HG03064 (cell line): ENCODE data around the gene PARP1.

Experiments used
- ATAC-seq: cut with Tn5 transposase; IDR thresholded peaks from one replicate; pipeline ENCODE4 v1.9.1; 2021; ENCODE audit warnings: low read depth; ENCODE audit not compliant: unreplicated experiment

Gene PARP1

DNA sequence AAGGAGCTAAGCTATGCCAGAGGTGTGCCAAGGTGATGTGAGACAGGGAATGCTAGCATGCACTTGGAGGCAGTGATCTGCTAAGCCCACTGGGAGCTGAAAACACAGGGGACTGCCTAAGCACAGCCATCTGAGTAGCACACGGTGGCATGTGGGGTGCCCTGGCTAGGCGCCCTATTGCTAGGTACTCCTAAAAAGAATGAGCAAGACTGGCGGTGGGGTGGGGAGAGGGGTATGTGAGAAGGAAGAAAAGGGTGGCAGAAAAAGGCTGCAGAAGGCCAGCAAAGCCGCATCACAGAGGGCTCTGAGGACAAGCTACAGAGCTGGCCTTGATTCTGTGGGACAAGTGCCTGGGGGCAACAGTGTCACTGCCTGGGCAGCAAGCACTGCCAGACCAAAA is 23.9 kb downstream of the PARP1 start:
- no peak for ATAC-seq

DNA sequence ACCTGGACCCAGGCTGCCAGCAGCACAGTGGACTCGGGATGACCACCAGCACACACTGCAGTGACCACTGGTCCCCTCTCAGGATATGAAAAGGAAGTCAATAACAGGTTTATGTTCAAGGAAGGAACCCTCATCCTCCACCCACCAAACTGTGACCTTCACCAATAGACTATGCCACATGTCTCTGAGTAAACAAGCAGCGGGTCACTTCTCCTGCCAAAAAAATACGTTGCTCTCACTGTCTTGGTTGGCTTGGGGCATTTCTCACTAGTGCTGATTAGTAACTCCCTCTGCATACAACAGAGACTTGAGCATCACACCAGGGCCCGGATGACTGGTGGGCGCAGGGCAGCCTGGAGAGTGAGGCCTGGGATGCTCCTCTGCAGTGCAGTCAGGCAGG is 25.9 kb downstream of the PARP1 start:
- no peak for ATAC-seq

DNA sequence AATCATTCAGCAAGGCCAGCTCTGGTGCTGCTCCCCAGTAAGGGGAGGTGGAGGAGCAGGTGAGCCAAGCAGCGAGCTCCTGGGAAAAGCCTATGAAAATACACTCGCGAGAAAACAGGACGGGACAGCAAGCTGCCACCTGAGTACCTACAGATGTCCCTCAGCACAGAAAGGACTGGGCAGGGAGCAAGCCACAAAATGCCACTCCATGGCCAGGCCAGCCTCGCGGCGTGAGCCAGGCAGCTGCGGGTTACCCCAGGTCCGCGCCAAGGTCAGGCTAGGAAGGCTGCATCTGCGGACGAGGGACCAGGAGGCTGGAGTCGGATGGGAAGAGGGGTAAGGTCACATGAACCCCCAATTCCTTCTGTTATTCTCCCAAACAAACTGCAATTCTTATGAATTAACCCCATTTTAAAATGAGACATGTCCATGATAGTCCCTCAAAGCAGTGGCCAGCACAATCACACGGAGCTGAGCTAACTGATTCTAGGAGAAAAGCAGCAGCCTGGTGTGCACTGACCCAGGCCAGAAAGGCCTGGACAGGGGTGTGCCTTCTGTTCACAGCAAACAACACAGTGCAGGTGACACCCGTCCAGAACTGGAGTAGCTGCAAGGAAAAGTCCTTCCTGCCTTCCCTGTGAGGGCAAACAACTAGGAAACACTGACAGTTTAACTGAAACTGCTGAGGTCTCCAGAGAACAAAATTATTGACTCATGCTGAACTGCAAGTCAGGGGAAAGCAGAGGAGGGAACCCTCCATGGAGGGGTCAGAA is 26.5 kb downstream of the PARP1 start:
- ATAC-seq: no peak

DNA sequence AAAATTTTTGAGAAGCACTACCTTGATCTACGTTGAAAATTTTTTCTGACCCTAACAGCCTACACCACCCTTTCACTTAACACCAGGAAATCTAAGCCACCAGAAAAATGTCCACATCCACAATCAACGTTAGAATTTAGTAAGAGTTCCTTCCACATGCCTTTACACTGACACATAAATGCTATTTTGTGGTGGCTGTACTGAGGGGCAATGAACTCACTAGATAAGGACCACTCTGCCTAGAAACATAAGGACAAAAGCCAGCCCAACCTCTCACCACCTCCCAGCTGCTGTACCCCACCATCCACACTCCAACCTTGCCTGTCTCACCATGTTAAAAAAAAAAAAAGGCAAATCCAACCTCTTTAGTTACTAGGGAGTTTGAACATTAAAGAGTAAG is 29.8 kb downstream of the PARP1 start:
- no peak for ATAC-seq

DNA sequence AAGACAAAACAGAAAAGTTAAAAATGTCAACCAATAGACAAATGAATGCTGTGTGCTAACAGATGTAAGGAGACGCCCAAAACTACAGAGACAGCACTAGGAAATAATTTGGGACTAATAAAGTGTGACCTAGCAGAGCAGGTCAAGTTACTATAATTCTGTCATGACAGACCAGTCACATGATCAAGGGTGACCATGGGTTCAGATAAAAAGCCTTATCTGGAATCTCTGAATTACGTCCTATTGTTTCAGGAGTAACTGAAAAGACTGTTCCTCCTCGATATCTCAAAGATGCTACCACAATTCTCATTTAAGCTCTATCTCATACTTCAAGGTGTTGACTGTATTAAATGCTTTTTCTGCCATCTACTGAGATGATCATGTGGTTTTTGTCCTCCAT is 31.6 kb downstream of the PARP1 start:
- no peak for ATAC-seq

DNA sequence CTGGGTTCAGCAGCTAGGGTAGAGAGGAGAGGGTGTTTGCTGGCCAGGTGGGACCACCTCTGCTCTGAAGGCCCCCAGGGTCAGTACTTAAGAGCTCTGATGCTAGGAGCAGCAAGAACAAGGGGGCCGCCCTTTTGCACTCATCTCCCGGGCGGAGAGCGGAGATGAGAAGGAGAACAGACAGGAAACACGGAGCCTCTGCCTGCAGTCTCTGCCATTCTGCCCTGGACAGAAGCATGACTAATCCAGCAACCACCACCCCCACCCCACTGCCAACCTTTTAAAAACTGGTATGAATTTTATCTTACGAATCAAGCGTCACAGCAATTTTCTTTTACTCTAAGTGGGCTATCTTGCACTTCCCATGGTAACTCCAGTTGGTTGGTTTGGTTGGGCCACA is 34.5 kb downstream of the PARP1 start:
- no peak for ATAC-seq

DNA sequence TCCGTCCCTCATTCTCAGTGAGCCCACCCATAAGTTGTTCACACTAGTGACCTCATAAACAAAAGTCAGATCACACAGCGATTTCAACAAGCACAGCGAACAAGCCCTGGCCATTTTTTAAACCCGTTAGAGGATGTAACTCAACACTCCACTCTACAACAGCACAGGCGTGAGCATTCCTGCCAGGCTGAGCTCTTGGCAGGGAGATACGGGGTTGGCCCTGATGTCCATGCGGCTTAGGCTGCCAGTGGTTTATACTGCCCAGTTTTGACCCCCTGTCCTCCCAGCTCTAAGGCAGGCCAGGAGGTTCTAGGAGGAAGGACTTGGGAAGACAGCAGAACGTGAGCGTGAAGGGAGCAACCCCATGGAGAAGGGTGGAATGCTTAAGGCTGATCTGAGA is 35.0 kb downstream of the PARP1 start:
- ATAC-seq: no peak

DNA sequence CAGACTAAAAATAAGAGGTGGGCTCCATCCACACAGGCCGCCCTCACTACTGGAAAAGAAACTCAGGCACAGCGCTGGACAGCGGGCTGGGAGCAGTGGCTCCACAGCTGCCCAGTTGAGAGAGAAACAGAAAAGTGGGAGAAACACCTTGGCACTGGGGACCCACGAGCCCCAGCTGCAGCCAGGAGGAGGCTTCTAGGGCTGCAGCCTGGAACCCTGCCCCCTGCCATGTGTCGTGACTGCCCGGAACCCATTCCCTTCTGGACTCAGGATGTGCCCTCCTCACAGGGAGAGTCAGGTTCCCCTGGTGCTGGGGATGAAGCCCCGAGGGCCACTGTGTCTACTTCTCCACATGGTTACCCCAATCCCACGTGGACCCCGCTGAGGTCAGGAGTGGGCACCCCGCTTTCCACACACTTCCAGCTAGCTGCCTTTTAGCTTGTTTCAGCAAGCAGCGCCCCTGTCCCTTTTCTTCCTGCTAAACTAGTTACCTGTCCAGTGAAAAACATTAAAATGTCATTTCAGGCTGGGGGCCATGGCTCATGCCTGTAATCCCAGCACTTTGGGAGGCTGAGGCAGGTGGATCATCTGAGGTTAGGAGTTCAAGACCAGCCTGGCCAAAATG is 35.9 kb downstream of the PARP1 start:
- ATAC-seq: no peak

DNA sequence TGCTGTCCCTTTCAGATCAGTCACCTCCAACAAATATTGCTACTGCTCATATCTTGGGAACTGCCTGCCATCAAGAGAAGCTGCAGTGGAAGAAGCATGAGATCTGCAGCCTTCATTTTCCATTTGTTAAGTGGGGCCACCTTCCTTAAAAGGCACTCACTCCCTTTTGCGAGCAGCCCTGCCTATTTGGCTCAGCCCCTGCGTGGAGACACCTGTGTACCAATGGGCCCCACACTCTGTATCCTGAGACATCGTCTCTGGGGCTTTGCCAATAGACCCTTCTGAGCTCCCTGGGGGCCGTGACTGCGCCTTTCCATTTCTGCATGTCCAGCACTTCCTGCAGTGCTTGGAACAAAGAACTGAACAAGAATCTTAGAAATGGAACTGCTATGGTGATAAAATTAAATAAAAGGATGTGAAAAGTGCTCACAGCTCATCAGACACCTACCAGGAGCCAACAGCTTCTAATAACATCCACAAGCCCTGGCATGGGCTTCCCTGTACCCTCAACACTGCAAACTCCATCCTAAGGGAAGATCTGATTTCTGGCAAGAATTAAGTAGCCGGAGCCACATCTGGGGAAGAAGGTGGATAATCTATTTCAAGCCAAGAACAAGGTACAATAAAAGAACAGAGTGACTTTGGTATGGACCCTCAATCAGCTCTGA is 36.7 kb downstream of the PARP1 start:
- ATAC-seq: peak; percentile 18

DNA sequence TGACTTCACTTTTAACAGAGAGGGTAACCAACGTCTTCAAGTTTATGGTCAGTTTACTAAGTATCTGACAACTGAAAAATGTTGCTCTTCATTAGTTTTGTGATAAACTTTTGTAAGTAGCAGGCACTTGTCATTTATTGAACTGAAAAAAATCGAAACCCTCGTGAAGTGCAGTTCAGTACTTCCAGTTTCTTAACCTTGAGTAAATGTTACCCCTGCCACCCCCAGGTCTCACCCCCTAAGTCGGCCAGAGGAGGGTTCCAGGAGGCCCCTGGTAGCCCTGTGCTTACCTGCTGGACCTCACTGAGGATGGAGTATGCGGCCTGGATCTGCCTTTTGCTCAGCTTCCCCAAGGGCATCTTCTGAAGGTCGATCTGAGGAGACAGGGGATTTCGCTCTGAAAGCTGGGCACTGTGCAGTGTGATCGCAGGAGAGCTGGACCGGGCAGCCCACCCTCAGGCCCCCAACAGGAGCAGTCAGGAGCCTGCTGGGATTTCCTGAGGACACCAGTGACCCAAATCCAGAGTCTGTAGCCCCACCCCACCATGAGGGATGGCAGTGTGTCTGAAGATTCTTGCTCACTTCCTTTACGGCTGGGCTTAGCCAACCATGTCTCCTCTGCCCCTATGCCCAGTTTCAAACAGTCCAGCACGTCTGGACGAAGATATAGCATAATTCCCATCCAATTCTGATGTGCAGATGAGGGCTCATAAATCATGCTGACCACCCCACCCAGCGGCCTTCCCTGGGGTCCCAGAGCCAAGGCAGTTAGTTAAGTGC is 37.6 kb downstream of the PARP1 start:
- ATAC-seq: peak; percentile 49

DNA sequence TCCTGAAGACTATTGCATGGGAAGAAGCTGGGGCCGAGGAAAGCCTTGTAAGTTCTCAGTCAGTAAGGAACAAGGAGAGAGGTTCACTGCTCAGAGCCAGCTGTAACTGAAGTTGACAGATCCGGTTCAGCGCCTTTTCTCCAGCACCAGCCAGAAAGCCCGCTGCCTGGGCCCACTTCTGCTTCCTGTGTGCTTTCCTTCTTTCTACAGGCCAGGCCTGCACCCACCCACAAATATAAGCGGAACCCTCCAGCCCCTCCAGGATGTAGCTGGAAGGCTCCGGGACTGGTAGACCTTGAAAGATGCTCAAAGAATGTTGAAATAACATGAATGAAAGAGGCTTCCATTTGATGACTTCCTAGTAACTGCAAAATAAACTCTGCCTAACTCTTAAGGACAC is 38.8 kb downstream of the PARP1 start:
- ATAC-seq: no peak

DNA sequence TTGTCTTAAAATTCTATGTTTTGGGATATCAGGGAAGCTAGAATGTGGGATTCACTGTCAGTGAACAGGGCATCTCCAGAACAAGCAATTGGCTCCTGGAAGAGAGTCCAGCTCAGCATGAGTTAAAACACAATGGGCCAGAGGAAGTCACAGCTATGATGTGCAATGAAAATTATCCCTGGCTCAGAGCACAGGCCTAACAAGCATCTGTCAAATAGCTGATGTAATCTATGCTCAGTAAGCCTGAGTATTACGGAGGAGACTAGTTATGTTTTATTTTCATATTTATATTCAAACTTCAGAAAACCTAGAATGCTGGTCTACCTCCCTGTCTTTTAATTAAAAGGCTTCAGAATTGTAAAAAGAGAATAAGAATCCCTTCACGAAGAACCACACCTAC is 41.6 kb downstream of the PARP1 start:
- ATAC-seq: no peak

DNA sequence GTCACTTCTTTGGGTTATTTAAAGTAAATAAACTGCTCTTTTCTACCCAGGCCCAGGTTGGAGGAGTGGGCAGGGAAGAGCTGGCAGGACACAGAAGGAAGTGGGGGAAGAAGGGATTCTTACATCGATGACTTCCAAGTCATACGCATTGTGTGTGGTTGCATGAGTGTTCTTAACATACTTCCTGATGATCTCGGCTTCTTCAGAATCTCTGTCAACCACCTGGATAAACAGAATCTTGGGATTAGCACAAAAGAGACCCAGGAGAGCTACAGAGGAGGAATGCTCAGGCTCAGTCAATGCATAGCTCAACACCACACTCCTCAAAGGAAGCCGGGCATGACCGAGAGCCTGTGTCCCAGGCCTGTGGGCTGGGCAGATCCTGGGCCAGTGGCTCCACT is 42.1 kb downstream of the PARP1 start:
- ATAC-seq: no peak

DNA sequence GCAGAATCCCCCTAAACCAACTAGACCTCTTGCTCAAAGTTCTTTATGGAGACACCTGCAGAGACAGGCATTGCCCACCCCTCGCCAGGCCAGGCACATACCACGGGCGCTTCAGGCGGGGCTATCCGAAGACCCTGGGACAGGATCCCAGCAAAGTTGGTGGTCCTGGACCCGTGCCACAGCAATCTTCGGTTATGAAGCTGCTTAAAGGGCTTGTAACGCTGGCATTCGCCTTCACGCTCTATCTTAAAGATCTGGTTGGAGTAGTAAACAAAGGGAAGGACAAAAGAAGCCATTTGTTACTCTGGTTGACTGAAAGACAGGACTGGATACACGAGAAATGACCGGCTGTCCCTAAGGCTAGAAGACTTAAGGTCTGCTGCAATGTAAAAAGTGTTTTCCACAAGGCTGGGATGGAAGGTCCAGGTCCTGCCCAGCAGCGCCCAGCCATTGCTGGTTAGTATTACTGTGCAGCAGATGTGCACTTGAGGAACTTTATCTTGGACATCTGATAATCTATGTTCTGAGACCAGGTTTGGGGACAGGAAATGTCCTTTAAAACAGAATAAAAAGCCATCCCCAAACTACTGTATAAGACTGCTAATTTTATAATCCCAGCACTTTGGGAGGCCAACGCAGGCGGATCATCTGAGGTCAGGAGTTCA is 42.9 kb downstream of the PARP1 start:
- ATAC-seq: no peak

DNA sequence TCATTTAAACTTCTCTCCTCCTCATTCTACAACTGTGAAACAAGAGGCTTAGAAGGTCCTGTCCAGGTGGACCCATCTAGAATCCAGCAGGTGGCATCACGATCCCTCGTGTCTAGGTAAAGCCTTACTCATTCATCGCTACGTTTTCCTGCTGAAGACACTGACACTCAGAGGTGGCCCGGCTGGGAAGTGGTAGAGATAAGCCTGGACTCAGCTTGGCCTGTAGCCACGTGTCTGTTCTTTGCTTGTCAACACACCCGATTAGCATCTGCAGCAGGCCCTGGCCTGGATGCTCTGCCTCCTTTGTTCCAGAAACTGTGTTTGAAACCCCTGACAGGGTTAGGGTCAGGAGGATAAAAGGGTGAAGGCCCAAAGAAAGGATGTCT is 43.4 kb downstream of the PARP1 start:
- ATAC-seq: no peak

DNA sequence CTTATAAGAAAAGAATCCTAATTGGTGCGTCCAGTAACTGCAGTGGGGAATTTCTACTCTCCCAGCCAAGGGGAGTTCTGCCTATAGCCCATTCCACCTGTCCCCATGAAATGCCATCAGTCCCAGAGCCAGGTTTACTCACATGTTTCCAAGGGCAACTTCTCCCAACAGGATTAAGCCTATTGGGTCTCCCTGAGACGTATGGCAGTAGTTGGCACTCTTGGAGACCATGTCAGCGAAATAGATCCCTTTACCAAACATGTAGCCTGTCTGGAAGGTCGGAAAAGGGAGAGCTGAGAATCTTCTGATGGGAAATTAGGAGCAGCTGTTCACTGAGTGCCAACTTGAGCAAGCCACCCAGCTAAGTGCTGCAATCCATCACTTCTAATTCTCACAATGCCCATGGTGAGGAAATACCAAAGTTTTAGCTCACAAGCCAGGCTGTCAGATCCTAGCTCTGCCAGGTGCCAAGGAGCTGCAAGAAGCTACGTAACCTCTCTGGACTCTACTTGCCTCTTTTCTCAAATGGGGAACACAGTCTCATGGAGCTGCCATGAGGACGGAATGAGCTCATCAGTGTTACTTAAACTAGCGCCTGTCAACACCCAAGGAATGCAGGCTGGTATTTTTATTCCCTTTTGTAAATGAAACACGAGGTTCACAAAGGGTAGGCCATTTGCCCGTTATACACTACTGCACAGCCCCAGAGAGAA is 43.9 kb downstream of the PARP1 start:
- ATAC-seq: no peak

DNA sequence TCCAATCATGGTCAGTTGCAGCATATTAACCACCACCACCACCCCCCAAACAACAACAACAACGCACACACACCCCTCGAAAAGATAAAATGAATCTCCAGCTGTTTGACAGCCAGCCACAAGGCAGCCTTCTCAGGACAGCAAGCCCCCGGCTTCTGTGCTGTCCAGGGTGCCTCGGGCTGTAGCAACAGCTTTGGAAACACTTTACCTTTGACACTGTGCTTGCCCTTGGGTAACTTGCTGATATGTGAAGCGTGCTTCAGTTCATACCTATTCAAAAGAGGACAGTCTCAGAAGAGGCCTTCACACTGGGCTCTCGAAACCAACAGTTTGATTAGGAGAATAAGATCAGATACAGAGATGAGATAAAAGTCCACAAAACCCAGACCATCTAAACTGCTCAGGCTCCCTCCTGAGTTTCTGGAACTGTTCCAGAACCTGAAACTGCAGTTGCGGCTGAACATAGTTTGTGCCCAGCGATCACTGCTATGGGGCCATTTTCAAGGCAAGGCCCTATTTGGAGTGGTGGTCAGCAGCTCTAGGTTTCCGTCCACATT is 44.9 kb downstream of the PARP1 start:
- ATAC-seq: no peak

DNA sequence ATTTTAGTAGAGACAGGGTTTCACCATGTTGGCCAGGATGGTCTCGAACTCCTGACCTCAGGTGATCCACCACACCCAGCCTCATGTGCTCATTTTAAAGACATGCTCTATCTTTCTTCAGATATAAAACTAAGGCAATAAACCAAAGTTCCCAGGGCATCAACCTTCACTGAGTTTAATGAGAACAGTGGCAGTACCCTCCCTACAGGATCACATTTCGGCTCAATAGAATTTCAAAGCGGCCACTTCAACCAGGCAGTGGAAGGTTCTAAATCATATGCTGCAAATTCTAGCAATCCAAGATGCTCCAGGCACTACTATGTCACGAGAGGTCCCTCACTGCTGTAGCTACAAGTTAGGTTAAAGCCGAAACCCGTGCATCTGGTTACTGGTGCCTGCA is 45.5 kb downstream of the PARP1 start:
- no peak for ATAC-seq

DNA sequence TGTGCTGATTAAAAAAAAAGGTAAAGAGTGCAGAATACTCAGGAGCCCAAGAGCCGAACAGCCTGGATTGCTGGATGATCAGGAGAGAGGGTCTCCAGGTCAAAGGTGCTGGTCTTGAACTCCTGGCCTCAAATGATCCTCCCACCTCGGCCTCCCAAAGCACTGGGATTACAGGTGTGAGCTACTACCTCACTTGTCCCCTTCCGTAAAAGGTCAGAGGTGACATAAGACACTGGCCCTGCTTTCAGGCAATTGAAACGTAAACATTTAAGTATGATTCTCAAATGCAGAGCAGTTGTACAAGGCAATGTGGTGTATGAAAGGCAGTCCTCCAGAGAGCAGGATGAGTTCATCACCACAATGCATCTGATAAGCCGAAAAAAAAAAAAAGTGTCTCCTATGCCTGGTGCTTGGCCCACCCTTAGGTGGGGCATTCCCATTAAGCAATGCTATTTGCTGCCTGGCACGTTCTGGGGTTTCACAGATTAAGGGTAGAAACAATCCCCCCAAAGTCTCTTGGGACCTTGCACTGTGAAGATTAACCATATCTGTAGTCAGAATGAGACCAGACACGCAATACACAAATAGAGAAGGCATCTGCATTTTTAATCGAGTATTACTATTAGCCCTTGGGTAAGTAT is 47.7 kb downstream of the PARP1 start:
- peak; percentile 74 for ATAC-seq
